HEK293 (cell line): ENCODE results near the gene DAGLA.
A peak's percentile ranks its signal among the peaks of the same experiment; 100 is the strongest.

Experiments used
- CTCF ChIA-PET: fragments of 350-600 bp; formaldehyde crosslinking; extraction: SDS; loops from one replicate; lab custom pipeline; 2021; ENCODE audit warnings: antibody characterized with exemption; lab: Yijun Ruan, JAX
- POLR2A ChIA-PET: fragments of 300-600 bp; formaldehyde crosslinking; extraction: SDS; loops from one replicate; lab custom pipeline; 2020; ENCODE audit warnings: antibody characterized with exemption, inconsistent platforms; lab: Yijun Ruan, JAX
- H3K27ac ChIP-seq: fragments of 200-500 bp; sonication (Bioruptor generic); 2 replicates; pipeline ENCODE4 v1.5.1; 2014; ENCODE audit warnings: low read depth, low read length, control low read depth, inconsistent platforms; ENCODE audit errors: extremely low read depth
- H3K36me3 ChIP-seq, 2 experiments: fragments of 200-500 bp in 1 of 2; sonication (Bioruptor generic) in 1 of 2; 1 replicate in 1 of 2; 2 replicates in 1 of 2; pipeline ENCODE4 v1.5.1; 2014 to 2017; ENCODE audit warnings: inconsistent platforms in 2 of 2, low read length in 2 of 2; ENCODE audit not compliant: control insufficient read depth in 2 of 2, insufficient read depth in 1 of 2
- H3K4me1 ChIP-seq: fragments of 200-500 bp; sonication (Bioruptor generic); 2 replicates; pipeline ENCODE4 v1.5.1; 2014; ENCODE audit warnings: mild to moderate bottlenecking, low read length, inconsistent platforms; ENCODE audit not compliant: control insufficient read depth, insufficient read depth
- H3K4me3 ChIP-seq: 2 replicates; pipeline ENCODE4 v1.5.1; 2011; ENCODE audit warnings: low read depth, mild to moderate bottlenecking, control low read depth, low read length, moderate library complexity
- H3K9me3 ChIP-seq: fragments of 200-500 bp; sonication (Bioruptor generic); 2 replicates; pipeline ENCODE4 v1.5.1; 2014; ENCODE audit warnings: low read depth, low read length, inconsistent platforms; ENCODE audit not compliant: control insufficient read depth, insufficient read depth
- EGR2 ChIP-seq: fragments of 450-650 bp; formaldehyde crosslinking; IDR thresholded peaks from 2 replicates; pipeline ENCODE4 v1.5.1; 2016; ENCODE audit warnings: low read depth, missing biosample characterization, missing genetic modification characterization
- ELK4 ChIP-seq: IDR thresholded peaks from 2 replicates; pipeline ENCODE4 v1.6.1; 2011; ENCODE audit warnings: mild to moderate bottlenecking, low read depth, low read length, borderline replicate concordance
- FEZF1 ChIP-seq: fragments of 450-650 bp; formaldehyde crosslinking; IDR thresholded peaks from 2 replicates; pipeline ENCODE4 v1.5.1; 2016; ENCODE audit warnings: missing biosample characterization, missing genetic modification characterization
- GLIS1 ChIP-seq: fragments of 450-650 bp; formaldehyde crosslinking; IDR thresholded peaks from 2 replicates; pipeline ENCODE4 v1.5.1; 2016; ENCODE audit warnings: missing biosample characterization, missing genetic modification characterization
- KLF10 ChIP-seq: fragments of 450-650 bp; IDR thresholded peaks from 2 replicates; pipeline ENCODE4 v1.5.1; 2018; ENCODE audit warnings: missing biosample characterization, mild to moderate bottlenecking, missing genetic modification characterization
- KLF8 ChIP-seq: fragments of 450-650 bp; formaldehyde crosslinking; IDR thresholded peaks from 2 replicates; pipeline ENCODE4 v1.5.1; 2016; ENCODE audit warnings: missing biosample characterization, missing genetic modification characterization
- ZFHX2 ChIP-seq: fragments of 450-650 bp; formaldehyde crosslinking; conservative IDR thresholded peaks from 2 replicates; pipeline ENCODE4 v1.5.1; 2016; ENCODE audit warnings: missing biosample characterization, missing genetic modification characterization
- ZNF140 ChIP-seq: fragments of 450-650 bp; formaldehyde crosslinking; IDR thresholded peaks from 2 replicates; pipeline ENCODE4 v1.5.1; 2016; ENCODE audit warnings: missing biosample characterization, missing genetic modification characterization
- ZNF155 ChIP-seq: fragments of 450-650 bp; formaldehyde crosslinking; IDR thresholded peaks from 2 replicates; pipeline ENCODE4 v1.5.1; 2016; ENCODE audit warnings: missing biosample characterization, missing genetic modification characterization
- ZNF202 ChIP-seq: fragments of 450-650 bp; formaldehyde crosslinking; IDR thresholded peaks from 2 replicates; pipeline ENCODE4 v1.5.1; 2016; ENCODE audit warnings: missing biosample characterization, missing genetic modification characterization, borderline replicate concordance
- ZNF23 ChIP-seq: fragments of 450-650 bp; formaldehyde crosslinking; IDR thresholded peaks from 2 replicates; pipeline ENCODE4 v1.5.1; 2016; ENCODE audit warnings: missing biosample characterization, missing genetic modification characterization, borderline replicate concordance
- ZNF366 ChIP-seq: fragments of 450-650 bp; formaldehyde crosslinking; conservative IDR thresholded peaks from 2 replicates; pipeline ENCODE4 v1.5.1; 2016; ENCODE audit warnings: missing biosample characterization, missing genetic modification characterization
- ZNF544 ChIP-seq: fragments of 450-650 bp; formaldehyde crosslinking; IDR thresholded peaks from 2 replicates; pipeline ENCODE4 v1.5.0; 2017; ENCODE audit warnings: missing biosample characterization, missing genetic modification characterization
- ZNF558 ChIP-seq: fragments of 450-650 bp; formaldehyde crosslinking; IDR thresholded peaks from 2 replicates; pipeline ENCODE4 v1.5.1; 2016; ENCODE audit warnings: missing biosample characterization, missing genetic modification characterization
- ZNF670 ChIP-seq: fragments of 450-650 bp; formaldehyde crosslinking; IDR thresholded peaks from 2 replicates; pipeline ENCODE4 v1.5.1; 2016; ENCODE audit warnings: missing biosample characterization, missing genetic modification characterization, low read depth
- ZNF701 ChIP-seq: fragments of 450-650 bp; formaldehyde crosslinking; IDR thresholded peaks from 2 replicates; pipeline ENCODE4 v1.5.1; 2016; ENCODE audit warnings: missing biosample characterization, missing genetic modification characterization
- ZNF830 ChIP-seq: fragments of 450-650 bp; IDR thresholded peaks from 2 replicates; pipeline ENCODE4 v1.5.0; 2018; ENCODE audit warnings: missing biosample characterization, missing genetic modification characterization, low read depth, mild to moderate bottlenecking, moderate library complexity
- ZNF837 ChIP-seq: fragments of 450-650 bp; formaldehyde crosslinking; IDR thresholded peaks from 2 replicates; pipeline ENCODE4 v1.5.1; 2016; ENCODE audit warnings: missing biosample characterization, missing genetic modification characterization
- TF ChIP-seq, protein P1 (sequence below): fragments of 450-650 bp; formaldehyde crosslinking; IDR thresholded peaks from 2 replicates; pipeline ENCODE4 v1.5.1; 2016; ENCODE audit warnings: missing biosample characterization, missing genetic modification characterization, borderline replicate concordance
- TF ChIP-seq, protein P2 (sequence below): fragments of 450-650 bp; formaldehyde crosslinking; IDR thresholded peaks from 2 replicates; pipeline ENCODE4 v1.5.1; 2016; ENCODE audit warnings: missing biosample characterization, missing genetic modification characterization

Gene DAGLA

GRCh38 chr11:61742391-61742790 is 62.2 kb downstream of the DAGLA start (continued):
- TF ChIP-seq ZNF544 (tag by site-specific recombination) (no peak), FEZF1 (tag by site-specific recombination) (no peak), ZNF202 (tag by site-specific recombination) (no peak), ZNF23 (tag by site-specific recombination) (no peak)
- TF ChIP-seq, protein P1, sequence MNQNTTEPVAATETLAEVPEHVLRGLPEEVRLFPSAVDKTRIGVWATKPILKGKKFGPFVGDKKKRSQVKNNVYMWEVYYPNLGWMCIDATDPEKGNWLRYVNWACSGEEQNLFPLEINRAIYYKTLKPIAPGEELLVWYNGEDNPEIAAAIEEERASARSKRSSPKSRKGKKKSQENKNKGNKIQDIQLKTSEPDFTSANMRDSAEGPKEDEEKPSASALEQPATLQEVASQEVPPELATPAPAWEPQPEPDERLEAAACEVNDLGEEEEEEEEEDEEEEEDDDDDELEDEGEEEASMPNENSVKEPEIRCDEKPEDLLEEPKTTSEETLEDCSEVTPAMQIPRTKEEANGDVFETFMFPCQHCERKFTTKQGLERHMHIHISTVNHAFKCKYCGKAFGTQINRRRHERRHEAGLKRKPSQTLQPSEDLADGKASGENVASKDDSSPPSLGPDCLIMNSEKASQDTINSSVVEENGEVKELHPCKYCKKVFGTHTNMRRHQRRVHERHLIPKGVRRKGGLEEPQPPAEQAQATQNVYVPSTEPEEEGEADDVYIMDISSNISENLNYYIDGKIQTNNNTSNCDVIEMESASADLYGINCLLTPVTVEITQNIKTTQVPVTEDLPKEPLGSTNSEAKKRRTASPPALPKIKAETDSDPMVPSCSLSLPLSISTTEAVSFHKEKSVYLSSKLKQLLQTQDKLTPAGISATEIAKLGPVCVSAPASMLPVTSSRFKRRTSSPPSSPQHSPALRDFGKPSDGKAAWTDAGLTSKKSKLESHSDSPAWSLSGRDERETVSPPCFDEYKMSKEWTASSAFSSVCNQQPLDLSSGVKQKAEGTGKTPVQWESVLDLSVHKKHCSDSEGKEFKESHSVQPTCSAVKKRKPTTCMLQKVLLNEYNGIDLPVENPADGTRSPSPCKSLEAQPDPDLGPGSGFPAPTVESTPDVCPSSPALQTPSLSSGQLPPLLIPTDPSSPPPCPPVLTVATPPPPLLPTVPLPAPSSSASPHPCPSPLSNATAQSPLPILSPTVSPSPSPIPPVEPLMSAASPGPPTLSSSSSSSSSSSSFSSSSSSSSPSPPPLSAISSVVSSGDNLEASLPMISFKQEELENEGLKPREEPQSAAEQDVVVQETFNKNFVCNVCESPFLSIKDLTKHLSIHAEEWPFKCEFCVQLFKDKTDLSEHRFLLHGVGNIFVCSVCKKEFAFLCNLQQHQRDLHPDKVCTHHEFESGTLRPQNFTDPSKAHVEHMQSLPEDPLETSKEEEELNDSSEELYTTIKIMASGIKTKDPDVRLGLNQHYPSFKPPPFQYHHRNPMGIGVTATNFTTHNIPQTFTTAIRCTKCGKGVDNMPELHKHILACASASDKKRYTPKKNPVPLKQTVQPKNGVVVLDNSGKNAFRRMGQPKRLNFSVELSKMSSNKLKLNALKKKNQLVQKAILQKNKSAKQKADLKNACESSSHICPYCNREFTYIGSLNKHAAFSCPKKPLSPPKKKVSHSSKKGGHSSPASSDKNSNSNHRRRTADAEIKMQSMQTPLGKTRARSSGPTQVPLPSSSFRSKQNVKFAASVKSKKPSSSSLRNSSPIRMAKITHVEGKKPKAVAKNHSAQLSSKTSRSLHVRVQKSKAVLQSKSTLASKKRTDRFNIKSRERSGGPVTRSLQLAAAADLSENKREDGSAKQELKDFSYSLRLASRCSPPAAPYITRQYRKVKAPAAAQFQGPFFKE: no peak

DNA sequence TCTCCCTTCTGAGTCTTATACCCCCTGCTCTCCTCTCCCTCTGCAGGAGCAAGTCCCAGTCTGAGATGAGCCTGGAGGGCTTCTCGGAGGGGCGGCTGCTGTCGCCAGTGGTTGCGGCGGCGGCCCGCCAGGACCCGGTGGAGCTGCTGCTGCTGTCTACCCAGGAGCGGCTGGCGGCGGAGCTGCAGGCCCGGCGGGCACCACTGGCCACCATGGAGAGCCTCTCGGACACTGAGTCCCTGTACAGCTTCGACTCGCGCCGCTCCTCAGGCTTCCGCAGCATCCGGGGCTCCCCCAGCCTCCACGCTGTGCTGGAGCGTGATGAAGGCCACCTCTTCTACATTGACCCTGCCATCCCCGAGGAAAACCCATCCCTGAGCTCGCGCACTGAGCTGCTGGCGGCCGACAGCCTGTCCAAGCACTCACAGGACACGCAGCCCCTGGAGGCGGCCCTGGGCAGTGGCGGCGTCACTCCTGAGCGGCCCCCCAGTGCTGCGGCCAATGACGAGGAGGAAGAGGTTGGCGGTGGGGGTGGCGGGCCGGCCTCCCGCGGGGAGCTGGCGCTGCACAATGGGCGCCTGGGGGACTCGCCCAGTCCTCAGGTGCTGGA is 63.4 kb downstream of the DAGLA start:
- Histone ChIP-seq H3K4me3 (no peak overlapping the region), H3K9me3 (no peaks in the 10 kb centered on the region), H3K36me3 (peaks cover 0 to 25% of the 10 kb centered on the region in 2 experiments; a peak in 1 of 3 replicates), H3K4me1 (no peaks in the 10 kb centered on the region), H3K27ac (no peak overlapping the region)
- TF ChIP-seq ZNF140 (no peak), ZNF558 (tag by site-specific recombination) (no peak), ZNF830 (tag by site-specific recombination) (no peak), ZNF670 (tag by site-specific recombination) (no peak), ELK4 (no peak), KLF10 (tag by site-specific recombination) (no peak), ZNF837 (no peak)
- TF ChIP-seq, protein P2, sequence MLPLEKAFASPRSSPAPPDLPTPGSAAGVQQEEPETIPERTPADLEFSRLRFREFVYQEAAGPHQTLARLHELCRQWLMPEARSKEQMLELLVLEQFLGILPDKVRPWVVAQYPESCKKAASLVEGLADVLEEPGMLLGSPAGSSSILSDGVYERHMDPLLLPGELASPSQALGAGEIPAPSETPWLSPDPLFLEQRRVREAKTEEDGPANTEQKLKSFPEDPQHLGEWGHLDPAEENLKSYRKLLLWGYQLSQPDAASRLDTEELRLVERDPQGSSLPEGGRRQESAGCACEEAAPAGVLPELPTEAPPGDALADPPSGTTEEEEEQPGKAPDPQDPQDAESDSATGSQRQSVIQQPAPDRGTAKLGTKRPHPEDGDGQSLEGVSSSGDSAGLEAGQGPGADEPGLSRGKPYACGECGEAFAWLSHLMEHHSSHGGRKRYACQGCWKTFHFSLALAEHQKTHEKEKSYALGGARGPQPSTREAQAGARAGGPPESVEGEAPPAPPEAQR (tag by site-specific recombination): no peak
- TF ChIP-seq, all 188 proteins: peak for 0
- POLR2A ChIA-PET: interaction anchor here (1.2 kb wide), 1 partner anchor 25 kb away, joined by 4 read pairs; no protein-coding TSS in a partner anchor
- CTCF ChIA-PET: interaction anchor here (0.7 to 2.3 kb wide), 5 partner anchors 10 to 364 kb away, joined by 3 to 10 read pairs (median 4); no protein-coding TSS in a partner anchor

- ChIA-PET CTCF (interaction anchor here (0.8 to 2.3 kb wide), 3 partner anchors 11 to 46 kb away, joined by 3 to 10 read pairs (median 6); no protein-coding TSS in a partner anchor), POLR2A (interaction anchor here (1.2 kb wide), 1 partner anchor 26 kb away, joined by 4 read pairs; no protein-coding TSS in a partner anchor)
- no peak for TF ChIP-seq ZNF155 (tag by site-specific recombination)
- TF ChIP-seq ZFHX2 (tag by site-specific recombination): peak; percentile 38
- no peak for TF ChIP-seq ZNF366 (tag by site-specific recombination)
- TF ChIP-seq EGR2 (tag by site-specific recombination): 0 out of 2 replicates have a peak, but pooled peaks have one; percentile 15
- TF ChIP-seq ZNF701 (tag by site-specific recombination): no peak
- no peak for TF ChIP-seq GLIS1
- no peak for TF ChIP-seq KLF8 (tag by site-specific recombination)
These were observed 64.0 kb downstream of the DAGLA start for GRCh38 chr11:61744181-61744580.

More at GRCh38 chr11:61744181-61744580, 64.0 kb downstream of the DAGLA start:
- no peaks in the 10 kb centered on the region for H3K9me3 ChIP-seq
- H3K4me3 ChIP-seq: no peak overlapping the region
- no peaks in the 10 kb centered on the region for H3K4me1 ChIP-seq
- no peak overlapping the region for H3K27ac ChIP-seq
- H3K36me3 ChIP-seq: peaks cover 0 to 25% of the 10 kb centered on the region in 2 experiments; a peak in 1 of 3 replicates
